Measurements from ENCODE around the gene SCRN2. TPM values are rescaled to one million over a fixed set of nuclear protein-coding genes. Genes with fewer than 3 reads are reported as not detected.

Gene SCRN2
- total RNA-seq, 1 donor from 2014 or later, result 50.7 TPM

DNA sequence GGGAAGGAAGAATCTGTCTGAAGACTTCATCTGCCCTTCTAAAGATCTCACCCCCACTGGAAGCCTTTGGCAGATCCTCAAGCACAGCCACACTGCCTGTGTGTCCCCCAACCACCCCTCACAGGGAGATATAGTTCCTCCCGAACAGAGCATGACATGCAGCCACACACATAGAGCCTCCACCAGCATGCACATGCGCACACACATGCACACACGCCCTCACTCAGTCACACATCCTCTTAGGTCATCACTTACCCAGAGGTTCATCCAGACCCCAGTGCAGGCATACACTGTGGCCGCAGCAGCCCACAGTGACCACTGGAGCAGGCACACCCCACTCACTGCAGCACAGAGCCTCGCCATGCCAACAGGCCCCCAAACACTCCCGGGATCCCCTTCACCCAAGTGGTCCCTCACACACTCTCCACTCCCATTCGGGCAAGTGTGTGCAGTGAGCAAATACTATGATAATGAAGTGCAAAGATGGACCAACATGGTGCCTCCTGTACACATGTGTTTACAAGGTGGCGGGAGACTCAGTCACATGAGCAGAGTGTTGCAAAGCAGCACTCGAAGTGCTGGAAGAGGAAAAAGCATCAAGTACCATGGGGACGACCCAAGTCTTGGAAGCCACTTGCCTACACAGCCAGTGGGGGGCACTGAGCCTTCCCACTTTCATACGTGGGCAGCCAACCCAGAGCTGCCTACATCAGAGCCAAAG lies 26.9 kb upstream of the SCRN2 start:
- TF ChIP-seq, protein P1, sequence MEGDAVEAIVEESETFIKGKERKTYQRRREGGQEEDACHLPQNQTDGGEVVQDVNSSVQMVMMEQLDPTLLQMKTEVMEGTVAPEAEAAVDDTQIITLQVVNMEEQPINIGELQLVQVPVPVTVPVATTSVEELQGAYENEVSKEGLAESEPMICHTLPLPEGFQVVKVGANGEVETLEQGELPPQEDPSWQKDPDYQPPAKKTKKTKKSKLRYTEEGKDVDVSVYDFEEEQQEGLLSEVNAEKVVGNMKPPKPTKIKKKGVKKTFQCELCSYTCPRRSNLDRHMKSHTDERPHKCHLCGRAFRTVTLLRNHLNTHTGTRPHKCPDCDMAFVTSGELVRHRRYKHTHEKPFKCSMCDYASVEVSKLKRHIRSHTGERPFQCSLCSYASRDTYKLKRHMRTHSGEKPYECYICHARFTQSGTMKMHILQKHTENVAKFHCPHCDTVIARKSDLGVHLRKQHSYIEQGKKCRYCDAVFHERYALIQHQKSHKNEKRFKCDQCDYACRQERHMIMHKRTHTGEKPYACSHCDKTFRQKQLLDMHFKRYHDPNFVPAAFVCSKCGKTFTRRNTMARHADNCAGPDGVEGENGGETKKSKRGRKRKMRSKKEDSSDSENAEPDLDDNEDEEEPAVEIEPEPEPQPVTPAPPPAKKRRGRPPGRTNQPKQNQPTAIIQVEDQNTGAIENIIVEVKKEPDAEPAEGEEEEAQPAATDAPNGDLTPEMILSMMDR (IDR thresholded peaks at IDR 0.05; ENCODE audit: unreplicated experiment), result no peak
- peaks cover 28% of the 10 kb centered on the region for H3K27me3 Mint-ChIP-seq (ENCODE audit: low read depth)
- peaks cover 3% of the 10 kb centered on the region for H3K9me3 Mint-ChIP-seq
- no peak overlapping the region for H3K27ac Mint-ChIP-seq
- peaks cover 53% of the 10 kb centered on the region for H3K4me1 Mint-ChIP-seq
- no peak for DNase-seq (ENCODE audit: low spot score in 2 of 2, unreplicated experiment in 2 of 2)
- H3K4me3 Mint-ChIP-seq, result no peak overlapping the region
- no peaks in the 10 kb centered on the region for H3K36me3 Mint-ChIP-seq

DNA sequence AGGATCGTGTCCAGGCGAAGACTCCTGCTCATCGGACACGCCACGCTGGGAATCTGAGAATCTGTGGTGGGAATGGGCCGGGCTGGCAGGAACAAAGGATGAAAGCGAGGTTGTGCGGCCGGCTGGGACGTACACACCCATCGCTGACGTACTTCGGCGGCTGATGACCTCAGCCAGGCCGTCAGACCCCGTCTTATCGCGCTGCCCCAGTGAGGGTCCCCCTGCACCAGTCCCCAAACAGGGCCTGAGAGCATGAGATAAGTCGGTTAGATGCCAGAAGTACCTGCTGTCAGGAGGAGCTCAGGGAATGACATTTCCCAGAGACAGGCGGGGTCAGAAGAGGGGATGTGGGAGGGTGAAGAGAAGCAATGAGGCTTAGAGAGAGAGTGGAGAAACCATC lies 25.9 kb upstream of the SCRN2 start:
- H3K4me3 Mint-ChIP-seq, result no peak overlapping the region
- TF ChIP-seq, protein P1 (IDR thresholded peaks at IDR 0.05; ENCODE audit: unreplicated experiment), result no peak
- H3K36me3 Mint-ChIP-seq, result no peaks in the 10 kb centered on the region
- no peak for DNase-seq (ENCODE audit: low spot score in 2 of 2, unreplicated experiment in 2 of 2)
- peaks cover 3% of the 10 kb centered on the region for H3K9me3 Mint-ChIP-seq
- peaks cover 28% of the 10 kb centered on the region for H3K27me3 Mint-ChIP-seq (ENCODE audit: low read depth)
- H3K27ac Mint-ChIP-seq, result no peak overlapping the region
- H3K4me1 Mint-ChIP-seq, result peaks cover 45% of the 10 kb centered on the region

DNA sequence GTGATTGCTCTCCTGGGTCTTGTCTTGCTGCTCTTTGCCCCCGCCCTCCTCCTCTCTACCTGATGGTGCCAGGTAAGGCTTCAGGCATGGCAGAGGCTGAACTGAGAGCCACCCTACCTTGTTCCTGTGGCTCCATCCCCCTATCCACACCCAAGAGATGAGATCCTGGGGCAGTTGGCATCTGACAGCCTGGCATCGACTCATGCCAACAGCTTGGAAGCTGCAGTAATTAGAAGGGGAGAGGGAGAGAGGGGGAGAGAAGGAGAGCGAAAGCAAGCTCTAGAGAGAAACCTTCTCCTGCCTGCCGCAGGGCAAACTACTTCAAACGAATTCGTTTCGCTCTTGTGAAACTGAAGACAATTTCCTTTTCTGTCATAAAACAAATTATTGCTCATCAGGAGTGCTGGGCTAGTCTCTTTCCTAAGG lies 23.7 kb upstream of the SCRN2 start:
- H3K9me3 Mint-ChIP-seq, result peaks cover 3% of the 10 kb centered on the region
- peaks cover 28% of the 10 kb centered on the region for H3K27me3 Mint-ChIP-seq (ENCODE audit: low read depth)
- no peaks in the 10 kb centered on the region for H3K36me3 Mint-ChIP-seq
- H3K4me3 Mint-ChIP-seq, result peak overlapping the region; percentile 31
- TF ChIP-seq, protein P1 (IDR thresholded peaks at IDR 0.05; ENCODE audit: unreplicated experiment), result no peak
- peaks cover 34% of the 10 kb centered on the region for H3K4me1 Mint-ChIP-seq
- no peak for DNase-seq (ENCODE audit: low spot score in 2 of 2, unreplicated experiment in 2 of 2)
- H3K27ac Mint-ChIP-seq, result peak overlapping the region; percentile 74

DNA sequence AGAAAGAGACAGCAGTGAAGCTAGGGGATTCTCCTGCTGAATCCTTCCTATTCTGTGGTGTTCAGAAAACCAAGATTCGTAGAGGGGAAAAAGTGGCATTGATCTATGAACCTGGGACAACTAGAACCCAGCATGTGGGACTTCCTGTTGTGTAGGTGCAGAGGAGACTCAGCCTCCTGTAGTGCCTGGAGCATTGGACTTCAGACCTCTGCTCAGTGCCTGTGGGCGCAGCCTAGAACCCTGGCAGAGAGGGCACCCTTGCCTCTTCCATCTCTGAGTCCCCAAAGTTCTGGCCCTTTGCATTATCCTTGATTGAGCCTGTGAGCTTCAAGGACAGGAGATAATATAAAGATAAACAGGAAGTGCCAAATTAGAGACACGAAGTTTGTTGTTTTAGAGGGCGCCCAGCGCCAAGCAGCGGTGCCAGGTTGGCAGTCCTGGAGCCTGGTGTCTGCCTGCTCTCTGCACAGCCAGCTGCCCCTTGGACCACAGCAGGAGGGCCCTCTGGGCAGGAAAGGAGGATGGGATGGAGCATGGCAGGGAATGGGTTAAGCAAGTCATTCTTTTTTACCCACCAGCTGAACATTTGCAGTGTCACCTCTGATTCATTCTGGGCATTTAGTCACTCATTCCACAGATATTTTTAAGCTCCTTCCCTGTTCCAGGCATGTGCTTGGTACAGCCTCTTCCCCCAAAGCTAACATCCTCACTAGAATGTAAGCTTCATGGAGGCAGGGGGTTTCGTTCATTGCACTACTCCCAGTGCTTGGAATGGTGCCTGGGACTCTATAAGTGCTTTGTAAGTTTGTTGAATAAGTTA lies 21.8 kb upstream of the SCRN2 start:
- H3K9me3 Mint-ChIP-seq, result peaks cover 3% of the 10 kb centered on the region
- H3K27me3 Mint-ChIP-seq (ENCODE audit: low read depth), result peaks cover 37% of the 10 kb centered on the region
- no peak overlapping the region for H3K4me3 Mint-ChIP-seq
- H3K36me3 Mint-ChIP-seq, result no peaks in the 10 kb centered on the region
- TF ChIP-seq, protein P1 (IDR thresholded peaks at IDR 0.05; ENCODE audit: unreplicated experiment), result no peak
- peak overlapping the region; percentile 54 for H3K27ac Mint-ChIP-seq
- DNase-seq (ENCODE audit: low spot score in 2 of 2, unreplicated experiment in 2 of 2), result no peak
- peaks cover 35% of the 10 kb centered on the region for H3K4me1 Mint-ChIP-seq

DNA sequence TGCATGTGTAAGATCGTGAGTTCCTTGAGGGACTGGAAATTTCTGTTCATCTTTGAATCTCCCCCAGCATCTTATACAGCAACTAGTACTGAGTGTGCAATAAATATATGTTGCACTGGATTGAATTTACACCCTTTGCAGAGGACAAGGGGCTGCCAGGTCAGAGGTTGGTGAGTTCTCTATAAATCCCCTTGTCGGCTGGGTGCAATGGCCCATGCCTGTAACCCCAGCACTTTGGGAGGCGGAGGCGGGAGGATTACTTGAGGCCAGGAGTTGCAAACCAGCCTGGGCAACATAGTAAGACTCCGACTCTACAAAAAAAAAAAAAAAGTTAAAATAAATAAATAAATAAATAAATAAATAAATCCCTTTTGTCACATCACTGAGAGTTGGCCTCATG lies 19.3 kb upstream of the SCRN2 start:
- DNase-seq (ENCODE audit: low spot score in 2 of 2, unreplicated experiment in 2 of 2), result no peak
- no peak overlapping the region for H3K4me3 Mint-ChIP-seq
- peaks cover 3% of the 10 kb centered on the region for H3K9me3 Mint-ChIP-seq
- peaks cover 39% of the 10 kb centered on the region for H3K27me3 Mint-ChIP-seq (ENCODE audit: low read depth)
- TF ChIP-seq, protein P1 (IDR thresholded peaks at IDR 0.05; ENCODE audit: unreplicated experiment), result no peak
- no peak overlapping the region for H3K27ac Mint-ChIP-seq
- peaks cover 26% of the 10 kb centered on the region for H3K4me1 Mint-ChIP-seq
- H3K36me3 Mint-ChIP-seq, result no peaks in the 10 kb centered on the region
